ENCODE data around the gene SYT14. TPM values are rescaled to one million over a fixed set of nuclear protein-coding genes. Genes with fewer than 3 reads are reported as not detected.
"Not testable (repeated sequence)": the region's sequence is repeated elsewhere in the genome, so short reads cannot be mapped to it uniquely, and the experiment has no call there.

SYT14 gene
- polyA plus RNA-seq, 1 donor (not counting 4 experiments of a cell fraction or from before 2014, with no cell fraction given), result 8.3 TPM

GRCh38 chr1:209912306-209912705 is 25.7 kb upstream of the SYT14 start:
- Histone ChIP-seq H2AFZ (ENCODE audit: control insufficient read depth, low read length) (no peak overlapping the region), H3K4me2 (ENCODE audit: control insufficient read depth, extremely low read depth, insufficient read depth, low read depth, low read length) (no peak overlapping the region), H3K4me1 (ENCODE audit: control insufficient read depth, extremely low read depth, insufficient read depth, low read length) (no peaks in the 10 kb centered on the region), H3K4me3 (ENCODE audit: control insufficient read depth in 2 of 3, extremely low read depth in 1 of 3, insufficient read depth in 2 of 3, low read depth in 1 of 3, low read length in 3 of 3) (no peak overlapping the region), H3K27me3 (ENCODE audit: control insufficient read depth, extremely low read depth, insufficient read depth, low read length) (no peaks in the 10 kb centered on the region), H3K9me3 (ENCODE audit: control insufficient read depth, low read depth, low read length) (no peaks in the 10 kb centered on the region), H3K9me1 (ENCODE audit: control insufficient read depth, extremely low read depth, insufficient read depth, low read length) (no peaks in the 10 kb centered on the region), H3K27ac (ENCODE audit: control insufficient read depth, insufficient read depth, low read length) (no peak overlapping the region), H3K36me3 (ENCODE audit: control insufficient read depth in 2 of 2, extremely low read depth in 1 of 2, insufficient read depth in 2 of 2, low read length in 2 of 2) (no peaks in the 10 kb centered on the region), H3K79me2 (ENCODE audit: control insufficient read depth, insufficient read depth, low read length) (no peaks in the 10 kb centered on the region), H4K20me1 (ENCODE audit: control insufficient read depth, extremely low read depth, insufficient read depth, low read length) (no peaks in the 10 kb centered on the region), H3K9ac (ENCODE audit: control insufficient read depth, extremely low read depth, insufficient read depth, low read length) (no peak overlapping the region)
- dilution Hi-C loops (cut with MboI; ENCODE audit: extremely low pct_ligation_motif_present, low sequenced_read_pairs), result no loop called here
- FAIRE-seq (no peak), DNase-seq (ENCODE audit: low read depth, low spot score) (no peak)
- TF ChIP-seq EZH2 (IDR thresholded peaks at IDR 0.05; ENCODE audit: low read length) (no peak), CTCF (optimal IDR thresholded peaks at IDR 0.05 in 1 of 3, IDR thresholded peaks at IDR 0.05 in 1 of 3, conservative IDR thresholded peaks at IDR 0.05 in 1 of 3; ENCODE audit: extremely low read depth in 1 of 3, insufficient read depth in 2 of 3, low read length in 3 of 3) (no peak)

DNA sequence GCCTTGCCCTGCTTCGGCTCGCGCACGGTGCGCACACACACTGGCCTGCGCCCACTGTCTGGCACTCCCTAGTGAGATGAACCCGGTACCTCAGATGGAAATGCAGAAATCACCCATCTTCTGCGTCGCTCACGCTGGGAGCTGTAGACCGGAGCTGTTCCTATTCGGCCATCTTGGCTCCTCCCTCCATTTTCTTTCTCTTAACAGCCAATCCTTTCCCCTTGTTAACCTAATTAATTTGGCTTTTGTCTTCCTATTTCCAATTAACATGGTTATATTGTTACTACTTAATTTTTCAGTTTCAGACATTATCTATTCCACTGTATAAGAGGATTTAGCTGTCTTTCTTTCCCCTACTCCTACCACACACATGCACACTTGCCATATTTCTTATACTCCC is 18.4 kb upstream of the SYT14 start:
- DNase-seq (ENCODE audit: low read depth, low spot score); H3K36me3 ChIP-seq (ENCODE audit: control insufficient read depth in 2 of 2, extremely low read depth in 1 of 2, insufficient read depth in 2 of 2, low read length in 2 of 2); FAIRE-seq; H3K27me3 ChIP-seq (ENCODE audit: control insufficient read depth, extremely low read depth, insufficient read depth, low read length); H3K4me1 ChIP-seq (ENCODE audit: control insufficient read depth, extremely low read depth, insufficient read depth, low read length); H3K4me2 ChIP-seq (ENCODE audit: control insufficient read depth, extremely low read depth, insufficient read depth, low read depth, low read length); dilution Hi-C loops (cut with MboI; ENCODE audit: extremely low pct_ligation_motif_present, low sequenced_read_pairs); H4K20me1 ChIP-seq (ENCODE audit: control insufficient read depth, extremely low read depth, insufficient read depth, low read length); H3K9me3 ChIP-seq (ENCODE audit: control insufficient read depth, low read depth, low read length); H3K4me3 ChIP-seq (ENCODE audit: control insufficient read depth in 2 of 3, extremely low read depth in 1 of 3, insufficient read depth in 2 of 3, low read depth in 1 of 3, low read length in 3 of 3); H2AFZ ChIP-seq (ENCODE audit: control insufficient read depth, low read length); H3K79me2 ChIP-seq (ENCODE audit: control insufficient read depth, insufficient read depth, low read length); H3K9ac ChIP-seq (ENCODE audit: control insufficient read depth, extremely low read depth, insufficient read depth, low read length); H3K27ac ChIP-seq (ENCODE audit: control insufficient read depth, insufficient read depth, low read length); H3K9me1 ChIP-seq (ENCODE audit: control insufficient read depth, extremely low read depth, insufficient read depth, low read length): not testable (repeated sequence)

- peaks cover 4% of the 10 kb centered on the region for H3K4me1 ChIP-seq (ENCODE audit: control insufficient read depth, extremely low read depth, insufficient read depth, low read length)
- no peak overlapping the region for H3K4me2 ChIP-seq (ENCODE audit: control insufficient read depth, extremely low read depth, insufficient read depth, low read depth, low read length)
- H3K9me3 ChIP-seq (ENCODE audit: control insufficient read depth, low read depth, low read length), result no peaks in the 10 kb centered on the region
- H3K27ac ChIP-seq (ENCODE audit: control insufficient read depth, insufficient read depth, low read length), result no peak overlapping the region
- no peaks in the 10 kb centered on the region for H4K20me1 ChIP-seq (ENCODE audit: control insufficient read depth, extremely low read depth, insufficient read depth, low read length)
- DNase-seq (ENCODE audit: low read depth, low spot score) (no peak), FAIRE-seq (no peak)
- H3K9me1 ChIP-seq (ENCODE audit: control insufficient read depth, extremely low read depth, insufficient read depth, low read length), result no peaks in the 10 kb centered on the region
- H3K9ac ChIP-seq (ENCODE audit: control insufficient read depth, extremely low read depth, insufficient read depth, low read length), result no peak overlapping the region
- dilution Hi-C loops (cut with MboI; ENCODE audit: extremely low pct_ligation_motif_present, low sequenced_read_pairs), result no loop called here
- H3K36me3 ChIP-seq (ENCODE audit: control insufficient read depth in 2 of 2, extremely low read depth in 1 of 2, insufficient read depth in 2 of 2, low read length in 2 of 2), result no peaks in the 10 kb centered on the region
- H3K4me3 ChIP-seq (ENCODE audit: control insufficient read depth in 2 of 3, extremely low read depth in 1 of 3, insufficient read depth in 2 of 3, low read depth in 1 of 3, low read length in 3 of 3), result no peak overlapping the region
- no peaks in the 10 kb centered on the region for H3K27me3 ChIP-seq (ENCODE audit: control insufficient read depth, extremely low read depth, insufficient read depth, low read length)
- no peak for TF ChIP-seq EZH2 (IDR thresholded peaks at IDR 0.05; ENCODE audit: low read length)
- no peak for TF ChIP-seq CTCF (optimal IDR thresholded peaks at IDR 0.05 in 1 of 3, IDR thresholded peaks at IDR 0.05 in 1 of 3, conservative IDR thresholded peaks at IDR 0.05 in 1 of 3; ENCODE audit: extremely low read depth in 1 of 3, insufficient read depth in 2 of 3, low read length in 3 of 3)
- no peaks in the 10 kb centered on the region for H3K79me2 ChIP-seq (ENCODE audit: control insufficient read depth, insufficient read depth, low read length)
- no peak overlapping the region for H2AFZ ChIP-seq (ENCODE audit: control insufficient read depth, low read length)
These were observed 17.2 kb upstream of the SYT14 start for GRCh38 chr1:209920844-209921243.
